GM19193 (cell line): Measurements from ENCODE around the gene KDM4C.
A peak's percentile ranks its signal among the peaks of the same experiment; 100 is the strongest.

Experiments
- POLR2A ChIP-seq: IDR thresholded peaks from 4 replicates; pipeline ENCODE4 v1.6.1; 2011; ENCODE audit not compliant: insufficient read depth, insufficient read length; ENCODE audit errors: extremely low read depth

Gene KDM4C

GRCh38 chr9:6757456-6758247, at the start of gene KDM4C:
KDM4C (plus strand) TSS chr9:6757973; CDS start chr9:6792989, 35,016 bp downstream.
- TF ChIP-seq POLR2A, result peak; percentile 98

GRCh38 chr9:6708732-6709131, 49.0 kb upstream of the KDM4C start:
- no peak for TF ChIP-seq POLR2A

GRCh38 chr9:6711403-6711802, 46.4 kb upstream of the KDM4C start:
- no peak for TF ChIP-seq POLR2A

- TF ChIP-seq POLR2A, result no peak
Measured at GRCh38 chr9:6712041-6712440, 45.7 kb upstream of the KDM4C start.

- no peak for TF ChIP-seq POLR2A
Measured at GRCh38 chr9:6714176-6714575, 43.6 kb upstream of the KDM4C start.

GRCh38 chr9:6715755-6716643, 41.8 kb upstream of the KDM4C start:
- peak; percentile 88 for TF ChIP-seq POLR2A

GRCh38 chr9:6716766-6717165, 41.0 kb upstream of the KDM4C start:
- TF ChIP-seq POLR2A, result no peak

- TF ChIP-seq POLR2A, result no peak
Measured at GRCh38 chr9:6723881-6724420, 33.8 kb upstream of the KDM4C start.

GRCh38 chr9:6733257-6733656, 24.5 kb upstream of the KDM4C start:
- TF ChIP-seq POLR2A, result no peak

GRCh38 chr9:6733831-6734230, 23.9 kb upstream of the KDM4C start:
- TF ChIP-seq POLR2A, result no peak

GRCh38 chr9:6735422-6735821, 22.4 kb upstream of the KDM4C start:
- TF ChIP-seq POLR2A, result no peak

GRCh38 chr9:6739218-6739617, 18.6 kb upstream of the KDM4C start:
- no peak for TF ChIP-seq POLR2A

- TF ChIP-seq POLR2A, result no peak
Measured at GRCh38 chr9:6757132-6757455, 679 bp upstream of the KDM4C start.

- no peak for TF ChIP-seq POLR2A
Measured at GRCh38 chr9:6758248-6758497, 400 bp downstream of the KDM4C start.

GRCh38 chr9:6758498-6759184, 868 bp downstream of the KDM4C start:
- peak; percentile 56 for TF ChIP-seq POLR2A
